Hematopoietic multipotent progenitor cell treated with erythropoietin and hydrocortisone succinate and interleukin-3 and kit ligand, for 4 days (in vitro differentiated cells): ENCODE measurements around the gene EIF2B2.

Experiments used
- DNase-seq: peaks from one replicate; pipeline ENCODE4 v3.0.0-alpha.2; 2015

The EIF2B2 gene

DNA sequence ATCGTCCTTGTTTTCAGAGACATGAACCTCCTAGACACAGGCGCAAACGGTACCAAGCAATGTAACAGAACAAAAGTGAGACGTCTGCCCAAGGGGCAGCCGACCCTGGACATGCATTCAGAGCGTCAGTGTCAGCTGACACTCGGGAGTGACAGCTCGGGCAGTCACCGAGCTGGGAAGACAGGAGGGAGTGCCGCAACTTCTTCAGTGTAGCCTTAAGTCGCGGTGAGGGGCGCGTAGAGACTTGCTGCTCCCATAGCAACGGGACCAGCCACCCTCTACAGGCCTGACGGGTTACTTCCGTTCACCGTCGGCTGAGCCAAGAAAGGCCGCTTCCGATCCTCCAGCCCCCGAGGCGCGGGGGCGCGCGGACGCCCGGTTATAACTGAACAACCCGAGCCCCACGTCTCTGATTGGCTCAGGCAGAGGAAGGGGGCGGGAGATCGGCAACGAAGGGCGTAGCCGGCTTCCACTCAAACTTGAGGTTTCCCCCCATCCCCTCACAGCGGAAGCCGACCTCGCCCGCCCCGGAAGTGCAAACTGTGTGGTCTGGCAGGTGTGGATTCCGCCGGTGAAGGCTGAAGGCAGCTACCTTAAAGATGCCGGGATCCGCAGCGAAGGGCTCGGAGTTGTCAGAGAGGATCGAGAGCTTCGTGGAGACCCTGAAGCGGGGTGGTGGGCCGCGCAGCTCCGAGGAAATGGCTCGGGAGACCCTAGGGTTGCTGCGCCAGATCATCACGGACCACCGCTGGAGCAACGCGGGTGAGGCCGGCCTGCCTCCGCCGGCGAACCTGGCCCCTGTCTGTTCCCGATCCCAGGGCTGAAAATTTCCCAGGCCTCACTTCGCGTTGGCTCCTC lies at the start of gene EIF2B2:
Gene EIF2B2 (plus strand): TSS at position 530 of the 858 bp plus-strand sequence. CDS start 70 bp downstream, at position 600.
- peak; percentile 99 for DNase-seq

DNA sequence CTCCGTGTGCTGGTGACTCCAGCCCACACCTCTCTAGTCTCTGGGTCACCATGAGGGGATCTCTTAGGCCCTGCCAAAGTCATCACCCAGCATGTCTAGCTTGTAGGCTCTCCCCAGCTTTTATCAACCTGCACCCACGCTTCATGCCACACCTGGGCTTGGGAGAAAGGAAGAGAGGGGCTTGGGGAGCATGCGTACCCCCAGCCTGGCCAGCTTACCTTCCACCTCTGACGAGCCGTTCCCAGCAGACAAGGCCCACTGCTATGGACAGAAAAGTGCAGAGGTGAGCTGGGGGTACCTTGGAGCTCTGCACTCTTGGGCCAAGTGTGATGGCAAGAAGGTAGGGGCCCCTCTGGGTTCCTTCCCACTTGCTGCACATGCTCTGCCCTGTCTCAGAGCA lies 49.0 kb upstream of the EIF2B2 start:
- no peak for DNase-seq

DNA sequence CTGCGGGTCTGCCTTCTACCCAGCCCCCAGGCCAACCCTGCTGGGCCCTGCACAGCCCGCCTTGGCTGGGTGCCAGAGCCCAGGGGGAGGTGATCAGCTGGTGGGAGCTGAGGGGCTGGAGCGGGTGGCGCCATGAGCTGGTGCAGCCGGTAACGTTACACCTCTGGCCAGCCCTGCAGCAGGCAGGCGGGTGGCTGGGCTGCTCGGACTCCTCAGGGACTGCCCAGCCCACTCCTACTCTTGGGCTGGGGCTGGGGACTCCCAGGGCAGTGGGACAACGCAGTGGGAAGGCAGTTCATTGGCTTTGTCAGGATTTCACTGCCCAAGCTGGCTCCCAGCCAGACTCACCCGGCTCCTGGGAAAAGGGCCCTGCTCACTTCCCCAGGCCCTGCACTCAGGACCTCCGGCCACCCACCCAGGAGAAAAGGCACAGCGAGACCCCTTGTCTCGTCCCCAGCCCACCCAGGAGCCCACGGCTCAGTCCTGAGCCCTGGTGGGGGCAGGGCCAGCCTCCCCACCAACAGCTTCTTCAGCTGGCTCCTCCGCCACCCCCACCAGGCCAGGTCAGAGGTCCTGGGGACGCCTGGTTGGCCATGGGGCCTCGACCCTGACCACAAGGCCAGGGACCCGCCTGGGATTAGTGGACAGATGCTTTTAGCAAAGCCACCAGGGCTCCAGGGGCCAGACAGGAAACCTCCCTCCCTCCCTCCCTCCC lies 48.3 kb upstream of the EIF2B2 start:
- DNase-seq, result no peak

DNA sequence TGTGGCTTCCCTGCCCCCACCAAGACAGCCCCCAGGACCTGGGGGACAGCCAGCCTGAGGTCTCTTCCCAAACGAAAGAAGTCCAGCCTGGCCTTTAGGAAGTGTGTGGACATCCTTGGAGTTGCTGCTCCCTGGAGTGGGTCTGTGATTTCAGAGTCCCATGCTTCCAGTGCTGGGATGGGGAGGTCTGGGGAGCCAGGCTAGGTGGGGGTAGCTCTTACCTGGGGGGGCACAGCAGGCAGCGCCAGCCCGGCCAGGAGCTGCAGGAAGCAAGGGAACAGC lies 47.8 kb upstream of the EIF2B2 start:
- no peak for DNase-seq

DNA sequence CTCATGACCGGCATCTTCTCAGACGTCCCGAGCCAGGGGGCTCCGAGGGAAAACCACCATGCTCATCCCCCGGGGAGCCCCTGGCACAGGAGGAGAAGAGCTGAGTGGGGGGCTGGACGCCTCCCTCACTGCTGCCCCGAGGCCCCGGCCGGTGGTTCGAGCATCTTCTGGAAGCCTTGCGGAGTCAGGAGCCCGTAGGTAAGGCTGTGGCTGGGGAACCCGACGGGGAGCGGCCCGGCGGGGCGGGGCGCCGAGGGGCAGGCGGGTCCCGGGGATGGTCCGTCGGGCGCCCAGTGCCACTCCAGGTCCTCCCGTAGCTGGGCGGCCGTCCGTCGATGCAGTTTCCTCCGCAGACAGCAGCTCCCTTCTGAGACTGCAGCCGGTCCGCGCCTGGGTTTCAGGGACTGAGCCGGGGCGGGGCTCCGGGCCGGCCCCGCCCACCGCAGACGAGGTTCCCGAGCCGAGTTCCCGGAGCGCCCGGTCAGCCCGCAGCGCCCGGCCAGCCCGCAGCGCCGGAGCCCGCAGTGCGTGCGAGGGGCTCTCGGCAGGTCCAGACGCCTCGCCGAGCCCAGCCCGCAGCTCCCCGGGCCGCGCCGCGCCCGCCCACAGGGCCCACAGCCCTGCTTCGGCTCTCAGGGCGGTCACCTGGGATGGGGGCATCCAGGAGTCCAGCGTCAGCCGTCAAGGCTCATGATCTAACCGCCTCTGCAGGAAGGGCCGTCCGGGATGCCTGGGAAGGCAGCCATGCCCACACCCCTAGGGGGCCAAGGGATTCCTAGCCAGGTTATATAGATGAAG lies 47.3 kb upstream of the EIF2B2 start, which contains the start of gene PGF:
Gene PGF (minus strand): TSS at position 369 of the 798 bp plus-strand sequence. CDS start 355 bp downstream, at position 14.
- peak; percentile 62 for DNase-seq

DNA sequence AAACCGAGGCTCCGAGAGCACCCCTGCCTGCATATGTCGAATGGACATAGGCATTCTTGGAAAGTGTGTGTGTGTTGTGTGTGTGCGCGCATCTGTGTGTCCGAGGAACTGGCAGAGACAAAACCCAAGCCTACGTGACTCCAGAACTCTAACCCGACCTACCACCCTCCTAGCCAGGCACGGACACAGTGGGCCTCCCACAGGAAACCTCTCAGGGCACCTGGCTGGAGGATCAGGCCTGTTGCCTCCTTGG lies 46.8 kb upstream of the EIF2B2 start:
- no peak for DNase-seq

DNA sequence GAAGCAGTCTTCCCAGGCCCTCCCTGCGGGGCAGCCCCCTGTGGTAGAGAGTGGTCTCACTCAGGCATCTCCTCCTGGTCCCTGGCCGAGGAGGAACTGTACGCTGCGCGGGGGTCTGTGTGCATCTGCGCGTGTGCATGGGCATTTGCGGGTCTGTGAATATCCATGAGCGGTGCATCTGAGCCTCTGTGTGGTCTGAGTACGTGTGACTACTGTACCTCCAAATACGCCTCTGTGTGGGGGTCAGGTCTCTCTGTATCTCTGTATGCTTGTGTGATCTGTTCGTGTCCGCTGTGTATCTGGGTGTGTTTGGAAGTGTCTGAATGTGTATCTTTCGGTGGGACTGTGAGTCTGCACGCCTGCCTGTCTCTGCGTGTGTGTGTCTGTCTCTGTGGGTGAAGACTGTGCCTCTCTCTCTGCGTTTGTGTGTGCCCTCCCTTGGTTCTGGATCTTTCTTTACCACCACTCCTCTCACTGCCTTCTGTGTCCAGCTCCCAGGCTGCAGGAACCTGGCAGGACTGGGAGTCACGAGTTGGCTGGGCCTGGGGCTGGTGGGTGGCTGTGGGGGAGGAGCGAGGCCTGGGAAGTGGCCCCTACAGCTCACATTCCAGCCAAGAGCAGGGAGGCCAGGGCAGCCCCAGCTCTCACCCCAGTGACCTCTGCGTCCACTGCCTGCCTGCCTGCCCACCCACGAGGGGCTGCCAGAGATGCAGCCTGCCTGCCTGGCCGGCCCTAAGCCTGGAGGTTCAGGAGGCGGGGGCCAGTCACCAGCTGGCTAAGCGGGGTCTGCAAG lies 46.2 kb upstream of the EIF2B2 start:
- DNase-seq, result no peak

DNA sequence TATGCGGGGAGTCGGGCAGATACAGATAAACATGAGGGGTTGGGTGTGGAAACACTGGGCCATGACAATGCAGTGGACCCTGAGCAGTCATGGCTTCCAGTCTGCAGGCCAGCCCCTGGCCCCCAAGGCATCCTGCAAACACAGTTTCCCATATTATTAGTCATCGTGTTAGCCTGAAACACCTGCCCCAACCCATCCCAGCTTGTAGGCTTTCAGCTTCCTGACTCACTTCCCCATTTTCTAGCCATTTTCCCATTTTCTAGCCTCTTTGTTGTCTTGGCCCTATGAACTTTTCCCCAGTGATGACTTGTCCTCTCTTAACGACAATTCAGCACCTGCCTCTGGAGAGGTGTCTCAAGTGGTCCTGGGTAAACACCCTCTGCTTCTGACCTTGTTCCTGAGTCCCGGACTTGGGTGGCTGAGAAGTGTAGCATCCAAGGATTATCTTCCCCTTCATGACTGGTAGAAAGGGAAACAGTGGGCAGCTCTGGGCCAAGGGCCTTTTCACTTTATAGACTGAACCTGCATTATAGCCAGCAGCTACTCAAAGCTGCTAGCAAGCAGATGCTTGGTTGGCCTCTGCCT lies 43.0 kb upstream of the EIF2B2 start:
- no peak for DNase-seq

DNA sequence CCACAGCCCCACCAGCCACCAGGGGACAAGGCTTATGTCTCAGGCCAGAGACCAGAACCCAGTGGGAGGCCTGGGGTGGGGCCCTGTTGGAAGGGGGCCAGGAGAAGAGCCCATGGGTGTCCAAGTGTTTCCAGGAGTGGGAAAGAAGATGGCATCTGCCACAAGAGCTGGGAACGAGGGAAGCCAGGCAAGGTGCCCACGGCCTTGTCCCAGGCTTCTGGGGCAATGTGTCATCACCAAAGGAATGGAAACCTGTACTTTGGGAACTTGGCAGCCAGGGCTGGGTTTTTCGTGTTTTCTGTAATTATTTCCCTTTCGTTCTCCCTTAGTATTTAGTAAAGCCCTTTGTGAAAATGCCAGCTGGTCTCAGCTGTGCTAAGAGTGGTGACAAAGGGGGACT lies 42.0 kb upstream of the EIF2B2 start:
- DNase-seq, result no peak

DNA sequence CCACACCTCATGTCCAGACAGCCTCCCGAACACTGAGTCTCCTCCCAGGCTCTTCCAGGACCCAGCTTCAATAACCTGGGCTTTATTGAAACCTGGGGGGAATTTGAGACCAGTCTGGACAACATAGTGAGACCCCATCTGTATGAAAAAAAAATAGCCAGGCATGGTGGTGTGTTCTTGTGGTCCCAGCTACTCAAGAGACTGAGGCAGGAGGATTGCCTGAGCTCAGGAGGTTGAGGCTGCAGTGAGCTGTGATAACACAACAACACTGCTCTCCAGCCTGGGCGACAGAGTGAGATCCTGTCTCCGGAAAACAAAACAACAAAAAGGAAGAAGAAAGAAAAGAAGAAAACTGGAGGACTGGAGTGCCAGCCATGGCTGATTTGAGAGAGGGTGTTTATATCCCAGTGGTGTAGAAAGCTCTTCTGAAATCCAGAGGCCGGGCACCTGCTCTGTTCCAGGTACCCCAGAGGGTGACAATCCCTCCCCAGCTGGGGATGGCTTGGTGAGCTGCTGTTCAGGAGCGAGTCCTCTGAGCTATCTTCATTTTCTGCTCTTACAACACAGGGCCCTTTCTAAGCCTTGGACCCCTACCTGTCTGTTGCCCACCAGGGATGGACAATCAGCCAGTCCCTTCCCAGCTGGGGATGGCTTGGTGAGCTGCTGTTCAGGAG lies 41.3 kb upstream of the EIF2B2 start:
- no peak for DNase-seq

DNA sequence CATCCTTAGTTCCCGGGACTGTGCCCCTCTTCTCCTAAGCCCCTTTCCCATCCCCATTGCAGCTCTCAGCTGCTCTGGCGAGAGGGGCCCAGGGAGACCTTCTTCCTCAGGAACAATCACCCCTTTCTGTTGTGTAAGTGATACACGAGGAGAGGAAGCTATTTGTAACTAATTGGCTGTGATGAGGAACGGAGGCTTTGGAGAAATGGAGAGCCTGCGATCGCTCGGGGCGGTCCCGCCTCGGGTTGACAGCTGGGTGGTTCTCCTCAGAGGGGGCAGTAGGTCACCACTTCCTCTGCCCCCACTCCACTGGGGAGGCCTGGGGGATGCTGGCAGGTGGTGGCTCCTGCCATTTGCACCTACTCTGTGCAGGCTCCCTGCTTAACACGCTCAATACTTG lies 40.7 kb upstream of the EIF2B2 start:
- no peak for DNase-seq

DNA sequence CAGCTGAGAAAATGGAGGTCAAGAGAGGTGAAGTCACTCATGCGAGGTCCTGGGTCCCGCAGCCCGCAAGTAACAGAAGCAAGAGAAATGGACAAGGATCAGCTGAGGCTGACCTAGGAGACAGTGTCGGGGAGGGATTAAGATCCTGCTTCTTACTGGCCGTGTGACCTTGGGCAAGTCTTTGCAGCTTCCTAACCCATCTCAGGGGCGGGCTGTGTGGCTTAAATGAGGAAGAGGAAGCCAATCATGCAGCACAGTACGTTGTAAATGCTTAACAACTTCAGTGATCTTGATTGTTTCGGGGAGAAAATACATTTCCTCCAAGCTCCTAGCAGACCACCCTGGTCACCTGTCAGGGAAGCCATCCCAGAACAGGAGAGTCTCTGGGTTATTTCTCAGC lies 40.2 kb upstream of the EIF2B2 start:
- peak; percentile 71 for DNase-seq

DNA sequence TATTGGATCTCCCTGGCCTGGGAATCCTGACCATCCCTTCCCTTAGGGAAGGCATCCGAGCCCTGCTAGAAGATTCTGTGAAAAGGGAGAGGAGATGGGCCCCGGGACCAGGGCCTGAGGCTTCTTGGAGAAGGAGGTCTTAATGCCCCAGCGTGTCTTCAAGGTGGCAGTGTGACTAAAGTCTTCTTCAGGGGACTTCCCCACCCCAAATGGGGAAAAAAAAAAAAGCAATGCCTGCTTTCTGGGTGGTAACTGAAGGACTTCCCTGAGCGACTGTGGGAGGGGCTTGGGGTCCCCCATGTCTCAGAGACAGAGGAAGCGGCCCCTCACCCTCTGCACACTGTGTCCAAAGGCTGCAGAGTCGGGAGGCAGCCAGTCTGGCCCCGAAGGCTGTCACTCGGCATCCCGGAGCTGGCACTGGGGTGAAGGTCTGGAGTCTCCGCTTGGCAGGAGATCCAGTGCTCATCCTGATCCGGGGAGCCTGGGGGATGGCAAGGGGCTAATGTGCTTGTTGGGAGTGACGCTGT lies 39.5 kb upstream of the EIF2B2 start:
- DNase-seq, result no peak

DNA sequence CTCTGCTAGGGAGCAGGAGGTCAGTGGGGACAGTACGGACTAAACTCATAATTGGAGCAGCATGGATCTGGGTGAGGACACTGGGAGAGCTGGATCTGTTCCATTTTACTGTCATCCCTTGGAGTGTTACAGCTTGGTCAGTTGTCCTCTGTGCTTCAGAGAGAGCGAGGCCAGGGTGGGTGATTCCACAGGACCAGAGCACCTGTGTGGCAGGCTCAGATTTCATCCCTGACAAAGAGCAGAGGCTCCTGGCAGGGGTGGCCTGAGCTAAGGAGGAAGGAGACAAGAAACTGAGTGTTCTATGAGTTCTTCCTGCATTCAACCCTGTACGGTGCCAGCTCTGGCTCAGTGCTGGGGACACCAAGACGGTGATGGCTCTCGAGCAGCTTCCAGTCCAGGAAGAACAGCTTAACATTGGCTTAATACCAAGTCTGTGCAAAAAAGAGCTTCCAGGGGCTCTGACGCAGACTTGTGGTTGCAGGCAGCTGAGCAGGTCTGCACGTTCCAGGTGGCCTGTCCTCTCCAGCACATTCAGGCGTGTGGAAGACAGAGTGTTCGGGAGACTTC lies 38.9 kb upstream of the EIF2B2 start:
- no peak for DNase-seq

DNA sequence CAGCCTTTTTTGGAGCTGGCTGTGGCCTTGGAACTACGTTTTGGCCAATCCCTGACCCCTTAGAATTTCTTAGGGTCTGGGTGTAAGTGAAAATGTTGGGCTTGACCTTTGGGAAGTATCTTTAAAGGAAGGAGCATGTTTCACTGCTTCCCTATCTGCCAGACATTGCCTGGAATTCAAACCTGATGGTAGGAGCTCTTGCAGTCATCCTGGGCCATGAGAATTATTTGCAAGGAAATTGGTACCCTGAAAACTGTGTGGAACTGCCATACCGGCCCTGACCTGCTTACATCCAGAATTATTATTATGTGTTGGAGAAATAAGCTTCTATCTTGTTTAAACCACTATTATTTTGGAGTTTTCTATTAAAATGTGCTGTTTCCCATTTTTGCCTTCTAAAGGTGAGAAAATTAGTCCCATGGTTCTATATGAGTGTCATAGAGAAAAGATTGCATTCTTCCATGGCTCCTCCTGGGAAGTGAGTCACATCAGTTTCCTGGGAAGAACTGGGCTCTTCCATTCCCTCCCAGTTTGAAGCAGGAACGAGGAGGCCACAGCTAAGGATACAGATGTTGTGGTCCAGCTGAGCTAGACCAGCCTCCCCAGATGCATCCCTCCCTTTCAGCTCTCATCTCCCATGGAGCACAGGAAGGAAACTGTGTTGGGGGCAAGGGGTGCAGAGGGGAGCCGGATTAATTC lies 37.8 kb upstream of the EIF2B2 start:
- DNase-seq, result no peak

DNA sequence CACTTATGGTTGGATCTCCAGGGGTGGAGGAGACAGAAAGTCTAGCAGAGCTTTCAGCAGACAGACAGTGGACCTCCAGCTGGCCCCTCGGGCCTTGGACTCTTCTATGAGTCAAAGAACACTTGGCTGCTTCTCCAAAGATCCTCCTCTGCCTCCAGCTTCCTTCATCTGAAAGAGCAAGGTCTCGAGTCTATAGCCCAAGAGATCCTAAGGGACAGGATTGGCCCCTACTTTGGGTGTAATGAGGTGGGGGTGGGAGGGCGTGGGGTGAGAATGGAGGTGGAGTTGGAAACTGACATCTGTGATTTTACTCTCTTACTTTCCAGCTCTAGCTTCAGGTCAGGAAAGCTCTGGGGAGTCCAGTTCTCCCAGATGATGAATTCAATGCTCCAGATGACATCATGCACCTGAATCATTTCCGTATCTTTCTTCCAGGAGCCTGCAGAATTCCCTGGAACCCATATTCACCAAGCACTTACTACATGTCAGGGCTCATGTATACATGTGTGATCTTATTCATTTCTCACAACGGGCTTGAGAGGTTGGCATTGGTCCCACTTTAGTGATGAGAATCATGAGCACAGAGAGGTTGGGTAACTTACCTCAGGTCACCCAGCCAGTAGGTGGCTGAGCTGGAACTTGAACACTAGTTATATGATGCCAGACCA lies 37.1 kb upstream of the EIF2B2 start:
- DNase-seq, result no peak

DNA sequence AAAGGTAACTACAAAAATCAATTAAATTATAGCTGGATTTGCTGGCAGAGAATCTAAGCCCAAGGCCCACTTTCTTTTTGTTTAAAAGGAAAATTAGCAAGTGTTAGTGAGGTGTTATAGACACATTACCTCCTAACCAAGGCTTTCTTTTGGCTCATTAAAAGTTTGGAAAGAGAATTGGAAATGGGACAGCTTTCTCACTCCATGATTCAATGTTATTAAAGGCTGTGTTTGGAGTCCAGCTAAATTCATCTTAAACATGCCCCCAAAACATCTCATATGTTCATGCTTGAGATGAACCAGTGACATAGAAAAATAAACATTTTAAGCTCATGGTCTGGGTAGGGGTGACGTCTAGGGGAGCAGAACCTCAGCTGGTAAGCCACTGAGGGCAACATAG lies 33.9 kb upstream of the EIF2B2 start:
- no peak for DNase-seq

DNA sequence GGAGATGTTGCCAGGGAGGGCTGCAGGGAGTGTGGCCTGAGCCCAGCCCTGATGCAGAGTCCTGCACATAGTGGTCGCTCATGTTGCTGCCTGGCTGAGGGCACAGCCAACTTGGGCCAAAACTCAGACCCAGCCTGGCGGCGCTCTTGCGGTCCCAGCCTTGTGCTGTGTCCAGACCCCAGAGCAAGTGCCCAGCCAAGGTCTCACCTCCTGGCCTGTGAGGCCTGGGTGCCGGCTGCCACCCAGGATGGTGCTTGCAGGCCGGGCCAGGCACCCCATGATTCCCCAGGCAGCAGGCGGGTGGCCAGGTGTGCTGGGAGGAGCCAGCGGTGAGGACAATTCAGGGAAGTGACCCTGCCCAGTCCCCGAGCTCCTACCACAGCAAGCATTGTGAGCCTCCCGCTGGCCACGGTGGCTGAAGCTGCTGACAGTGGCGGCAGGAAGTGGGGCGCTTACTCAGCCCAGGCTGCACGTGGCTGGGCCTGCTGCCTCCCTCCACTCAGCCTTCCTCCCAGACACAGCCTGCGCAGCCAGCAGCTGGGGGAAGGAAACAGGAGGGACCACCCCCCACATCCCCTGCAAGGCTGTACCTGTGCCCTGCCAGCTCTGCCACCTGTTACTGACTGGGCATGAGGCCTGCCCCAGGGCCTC lies 29.6 kb upstream of the EIF2B2 start:
- peak; percentile 65 for DNase-seq

DNA sequence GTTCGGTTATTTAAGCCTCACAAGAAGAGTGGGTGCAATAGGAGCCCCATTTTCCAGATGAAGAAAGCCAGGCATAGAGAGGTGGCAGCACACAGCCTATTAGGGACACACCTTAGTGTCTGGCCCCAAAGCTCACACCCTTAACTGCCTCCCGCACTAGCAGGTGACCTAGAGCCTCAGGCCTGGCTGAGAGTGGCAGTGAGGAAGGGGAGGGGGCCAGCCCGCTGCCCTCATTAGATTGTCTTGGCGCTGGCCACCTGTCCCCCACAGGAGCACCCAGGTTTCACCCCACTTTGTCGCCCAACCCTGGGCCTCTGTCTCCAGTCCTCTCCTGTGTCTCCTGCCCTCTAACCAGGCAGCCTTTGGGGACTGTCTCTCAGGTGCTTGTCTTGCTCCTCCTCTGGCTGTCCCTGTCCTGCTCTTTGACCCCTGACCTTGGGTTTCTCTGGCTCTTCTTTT lies 28.8 kb upstream of the EIF2B2 start:
- no peak for DNase-seq
